Astrocyte (in vitro differentiated cells and primary cell): ENCODE data around the gene SLC29A2. TPM values are rescaled to one million over a fixed set of nuclear protein-coding genes. Genes with fewer than 3 reads are reported as not detected.

Experiments
- DNase-seq: peaks from one replicate; pipeline ENCODE4 v3.0.0-alpha.2; 2010; ENCODE audit warnings: low read depth
- FAIRE-seq: peaks from 2 replicates; lab custom pipeline; 2011; peaks lifted over from hg19 to GRCh38; lab: Jason Lieb, UNC
- H2AFZ ChIP-seq: 2 replicates; pipeline ENCODE4 v1.6.0; 2012; ENCODE audit warnings: low read depth, low read length, inconsistent platforms
- H3K27ac ChIP-seq: 2 replicates; pipeline ENCODE4 v1.5.1; 2011; ENCODE audit warnings: low read depth, low read length, inconsistent platforms
- H3K27me3 ChIP-seq: 2 replicates; pipeline ENCODE4 v1.6.0; 2011; ENCODE audit warnings: low read length, inconsistent platforms; ENCODE audit not compliant: insufficient read depth
- H3K36me3 ChIP-seq: 2 replicates; pipeline ENCODE4 v1.5.1; 2011; ENCODE audit warnings: low read length, inconsistent platforms; ENCODE audit not compliant: insufficient read depth
- H3K4me1 ChIP-seq: 2 replicates; pipeline ENCODE4 v1.5.1; 2011; ENCODE audit warnings: low read length, inconsistent platforms; ENCODE audit not compliant: insufficient read depth
- H3K4me2 ChIP-seq: 2 replicates; pipeline ENCODE4 v1.6.0; 2012; ENCODE audit warnings: low read length, inconsistent platforms
- H3K4me3 ChIP-seq: 2 replicates; pipeline ENCODE4 v1.5.1; 2011; ENCODE audit warnings: low read depth, mild to moderate bottlenecking, low read length, inconsistent platforms; ENCODE audit not compliant: insufficient read depth
- H3K79me2 ChIP-seq: 2 replicates; pipeline ENCODE4 v1.6.0; 2012; ENCODE audit warnings: mild to moderate bottlenecking, low read length, inconsistent platforms; ENCODE audit not compliant: insufficient read depth
- H3K9ac ChIP-seq: 2 replicates; pipeline ENCODE4 v1.6.0; 2012; ENCODE audit warnings: mild to moderate bottlenecking, low read length, inconsistent platforms
- H3K9me3 ChIP-seq: 2 replicates; pipeline ENCODE4 v1.5.1; 2012; ENCODE audit warnings: low read depth, mild to moderate bottlenecking, low read length, inconsistent platforms; ENCODE audit not compliant: insufficient read depth
- H4K20me1 ChIP-seq: 2 replicates; pipeline ENCODE4 v1.6.0; 2012; ENCODE audit warnings: low read length, inconsistent platforms; ENCODE audit not compliant: insufficient read depth
- H3K27ac Mint-ChIP-seq: one replicate; pipeline ENCODE4 v1.8.0; 2021; ENCODE audit warnings: mild to moderate bottlenecking, mixed read lengths; ENCODE audit not compliant: unreplicated experiment
- H3K27me3 Mint-ChIP-seq: one replicate; pipeline ENCODE4 v1.8.0; 2021; ENCODE audit warnings: low read depth, mixed read lengths; ENCODE audit not compliant: unreplicated experiment
- H3K36me3 Mint-ChIP-seq: one replicate; pipeline ENCODE4 v1.8.0; 2021; ENCODE audit warnings: low read depth, mixed read lengths; ENCODE audit not compliant: unreplicated experiment
- H3K4me1 Mint-ChIP-seq: one replicate; pipeline ENCODE4 v1.8.0; 2021; ENCODE audit warnings: low read depth, mixed read lengths; ENCODE audit not compliant: unreplicated experiment
- H3K4me3 Mint-ChIP-seq: one replicate; pipeline ENCODE4 v1.8.0; 2021; ENCODE audit warnings: mild to moderate bottlenecking, moderate library complexity, mixed read lengths; ENCODE audit not compliant: unreplicated experiment
- H3K9me3 Mint-ChIP-seq: one replicate; pipeline ENCODE4 v1.8.0; 2021; ENCODE audit warnings: mild to moderate bottlenecking, mixed read lengths; ENCODE audit not compliant: unreplicated experiment
- EZH2 ChIP-seq: IDR thresholded peaks from 2 replicates; pipeline ENCODE4 v1.6.1; 2012; ENCODE audit warnings: mild to moderate bottlenecking, low read length, inconsistent platforms; ENCODE audit not compliant: insufficient read depth
- total RNA-seq: library from RNA; stranded (reverse); gene quantifications from 2 replicates; pipeline ENCODE4 v1.2.1, GENCODE V29; 2021
- TF ChIP-seq, protein P1 (sequence below): IDR thresholded peaks from 2 replicates; pipeline ENCODE4 v1.5.1; 2011; ENCODE audit warnings: low read depth, mild to moderate bottlenecking, inconsistent platforms, low read length, moderate library complexity; ENCODE audit not compliant: insufficient read depth

SLC29A2 gene
- total RNA-seq, 1 donor from 2014 or later, result 6.6 TPM

DNA sequence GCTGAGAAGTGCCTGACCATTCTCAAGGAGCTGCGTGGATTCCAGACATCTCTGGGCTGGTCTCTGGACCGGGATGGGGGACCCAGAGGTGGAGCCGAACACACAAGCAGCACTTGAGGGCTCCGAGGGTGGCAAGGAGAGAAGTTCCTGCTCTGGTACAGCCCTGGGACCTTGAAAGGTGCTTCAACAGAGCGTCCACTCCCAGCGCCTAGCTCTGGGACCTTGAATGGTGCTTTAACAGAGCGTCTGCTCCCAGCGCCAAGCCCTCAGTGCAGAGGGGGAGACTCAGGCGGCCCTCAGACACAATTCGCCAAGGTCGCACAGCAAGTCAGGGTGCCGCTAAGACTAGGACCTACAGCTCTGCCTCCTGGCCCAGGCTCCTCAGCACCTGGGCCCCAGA, 38.6 kb upstream of the SLC29A2 start:
- no peak overlapping the region for H3K9ac ChIP-seq
- Mint-ChIP-seq H3K36me3 (no peaks in the 10 kb centered on the region), H3K27ac (no peak overlapping the region), H3K9me3 (peaks cover 3% of the 10 kb centered on the region), H3K27me3 (peaks cover 53% of the 10 kb centered on the region), H3K4me1 (peaks cover 11% of the 10 kb centered on the region), H3K4me3 (no peak overlapping the region)
- no peaks in the 10 kb centered on the region for H3K9me3 ChIP-seq
- FAIRE-seq (no peak), DNase-seq (no peak)
- no peak overlapping the region for H3K4me3 ChIP-seq
- peaks cover 11% of the 10 kb centered on the region for H3K4me1 ChIP-seq
- H3K4me2 ChIP-seq, result no peak overlapping the region
- peaks cover 23% of the 10 kb centered on the region for H3K27me3 ChIP-seq
- H2AFZ ChIP-seq, result no peak overlapping the region
- H3K27ac ChIP-seq, result no peak overlapping the region
- peaks cover 19% of the 10 kb centered on the region for H4K20me1 ChIP-seq
- H3K79me2 ChIP-seq, result no peaks in the 10 kb centered on the region
- no peaks in the 10 kb centered on the region for H3K36me3 ChIP-seq
- TF ChIP-seq EZH2, result no peak
- TF ChIP-seq, protein P1, sequence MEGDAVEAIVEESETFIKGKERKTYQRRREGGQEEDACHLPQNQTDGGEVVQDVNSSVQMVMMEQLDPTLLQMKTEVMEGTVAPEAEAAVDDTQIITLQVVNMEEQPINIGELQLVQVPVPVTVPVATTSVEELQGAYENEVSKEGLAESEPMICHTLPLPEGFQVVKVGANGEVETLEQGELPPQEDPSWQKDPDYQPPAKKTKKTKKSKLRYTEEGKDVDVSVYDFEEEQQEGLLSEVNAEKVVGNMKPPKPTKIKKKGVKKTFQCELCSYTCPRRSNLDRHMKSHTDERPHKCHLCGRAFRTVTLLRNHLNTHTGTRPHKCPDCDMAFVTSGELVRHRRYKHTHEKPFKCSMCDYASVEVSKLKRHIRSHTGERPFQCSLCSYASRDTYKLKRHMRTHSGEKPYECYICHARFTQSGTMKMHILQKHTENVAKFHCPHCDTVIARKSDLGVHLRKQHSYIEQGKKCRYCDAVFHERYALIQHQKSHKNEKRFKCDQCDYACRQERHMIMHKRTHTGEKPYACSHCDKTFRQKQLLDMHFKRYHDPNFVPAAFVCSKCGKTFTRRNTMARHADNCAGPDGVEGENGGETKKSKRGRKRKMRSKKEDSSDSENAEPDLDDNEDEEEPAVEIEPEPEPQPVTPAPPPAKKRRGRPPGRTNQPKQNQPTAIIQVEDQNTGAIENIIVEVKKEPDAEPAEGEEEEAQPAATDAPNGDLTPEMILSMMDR, result no peak

DNA sequence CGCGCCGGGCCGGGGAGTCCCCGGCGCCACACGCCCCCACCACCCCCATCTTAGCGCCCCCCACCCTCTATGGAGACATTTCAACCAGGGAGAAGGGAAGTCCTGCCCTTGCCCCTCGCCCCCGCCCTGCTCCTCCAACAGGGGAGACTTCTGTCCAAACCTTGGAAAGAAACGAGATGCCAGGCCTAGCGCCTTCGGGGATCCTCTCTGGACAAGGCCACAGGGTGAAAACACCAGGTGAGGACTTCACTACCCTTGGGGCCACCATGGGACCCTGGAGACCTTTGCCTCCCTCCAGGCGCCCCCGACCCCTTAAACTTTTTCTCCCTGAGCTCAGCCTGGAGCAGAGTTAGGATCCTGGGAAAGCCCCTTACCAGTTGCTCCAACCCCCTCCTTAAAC, 37.7 kb upstream of the SLC29A2 start:
- H3K27ac ChIP-seq, result no peak overlapping the region
- H3K4me3 ChIP-seq, result no peak overlapping the region
- H3K27me3 ChIP-seq, result peaks cover 24% of the 10 kb centered on the region
- Mint-ChIP-seq H3K9me3 (peaks cover 4% of the 10 kb centered on the region), H3K36me3 (no peaks in the 10 kb centered on the region), H3K27me3 (peaks cover 53% of the 10 kb centered on the region), H3K4me3 (no peak overlapping the region), H3K4me1 (peaks cover 9% of the 10 kb centered on the region), H3K27ac (peak overlapping the region; percentile 26)
- no peak overlapping the region for H3K9ac ChIP-seq
- no peaks in the 10 kb centered on the region for H3K79me2 ChIP-seq
- H4K20me1 ChIP-seq, result peaks cover 10% of the 10 kb centered on the region
- TF ChIP-seq EZH2, result no peak
- TF ChIP-seq, protein P1, result no peak
- no peaks in the 10 kb centered on the region for H3K9me3 ChIP-seq
- no peak for DNase-seq
- FAIRE-seq, result no peak
- H2AFZ ChIP-seq, result peak overlapping the region; percentile 24
- peak overlapping the region; percentile 98 for H3K4me2 ChIP-seq
- peaks cover 11% of the 10 kb centered on the region for H3K4me1 ChIP-seq
- no peaks in the 10 kb centered on the region for H3K36me3 ChIP-seq

DNA sequence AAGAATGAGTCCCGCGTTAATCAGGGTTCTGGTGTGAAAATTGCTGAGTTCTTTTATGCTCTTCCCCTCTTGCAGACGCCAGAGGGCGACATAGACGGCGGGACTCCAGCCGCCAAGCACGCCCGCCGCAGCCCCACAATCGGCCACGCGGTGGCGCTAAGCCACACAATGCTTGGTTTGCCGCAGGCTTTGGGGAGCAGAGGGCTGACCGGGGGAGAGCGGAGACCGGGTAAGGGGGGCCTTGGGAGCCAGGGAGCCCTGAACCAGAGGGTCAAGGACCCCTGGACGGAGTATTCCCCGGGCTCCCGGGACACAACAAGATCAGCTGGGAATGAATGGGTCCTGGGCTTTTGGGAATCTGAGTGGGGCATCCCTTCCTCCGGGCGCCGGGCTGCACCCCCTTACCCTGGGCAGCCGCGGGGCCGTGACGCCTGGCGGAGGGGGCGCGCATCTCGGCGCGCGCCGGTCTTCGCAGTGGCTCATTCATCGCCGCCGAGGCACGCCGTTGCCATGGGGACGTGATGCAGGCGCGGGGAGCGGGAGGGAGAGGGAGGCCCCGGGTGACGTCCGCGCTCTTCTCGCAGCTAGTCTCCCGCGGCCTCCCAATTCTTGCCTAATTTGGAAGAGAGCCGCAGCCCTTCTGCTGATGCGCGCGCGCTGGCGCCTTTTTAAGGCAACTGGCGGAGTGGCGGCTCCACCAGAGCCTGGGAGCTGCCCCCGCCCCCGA, 37.1 kb upstream of the SLC29A2 start:
- Mint-ChIP-seq H3K9me3 (peaks cover 4% of the 10 kb centered on the region), H3K27ac (peak overlapping the region; percentile 41), H3K36me3 (no peaks in the 10 kb centered on the region), H3K27me3 (peaks cover 54% of the 10 kb centered on the region), H3K4me3 (peak overlapping the region; percentile 83), H3K4me1 (peaks cover 4% of the 10 kb centered on the region)
- peaks cover 28% of the 10 kb centered on the region for H3K27me3 ChIP-seq
- DNase-seq (peak; percentile 82), FAIRE-seq (peak; percentile 29)
- peaks cover 7% of the 10 kb centered on the region for H4K20me1 ChIP-seq
- H3K36me3 ChIP-seq, result no peaks in the 10 kb centered on the region
- TF ChIP-seq, protein P1, result peak; percentile 99
- no peak for TF ChIP-seq EZH2
- H2AFZ ChIP-seq, result peak overlapping the region; percentile 71
- peak overlapping the region; percentile 71 for H3K9ac ChIP-seq
- peak overlapping the region; percentile 98 for H3K4me2 ChIP-seq
- H3K9me3 ChIP-seq, result no peaks in the 10 kb centered on the region
- peaks cover 11% of the 10 kb centered on the region for H3K4me1 ChIP-seq
- H3K4me3 ChIP-seq, result peak overlapping the region; percentile 60
- no peaks in the 10 kb centered on the region for H3K79me2 ChIP-seq
- peak overlapping the region; percentile 1 for H3K27ac ChIP-seq
